Cortex of kidney (tissue), 1 donor: ENCODE results near the gene SEC22A.

ENCODE experiments used
- DNase-seq: peaks from one replicate; lab custom pipeline; 2025; lab: John Stamatoyannopoulos, UW

SEC22A gene

DNA sequence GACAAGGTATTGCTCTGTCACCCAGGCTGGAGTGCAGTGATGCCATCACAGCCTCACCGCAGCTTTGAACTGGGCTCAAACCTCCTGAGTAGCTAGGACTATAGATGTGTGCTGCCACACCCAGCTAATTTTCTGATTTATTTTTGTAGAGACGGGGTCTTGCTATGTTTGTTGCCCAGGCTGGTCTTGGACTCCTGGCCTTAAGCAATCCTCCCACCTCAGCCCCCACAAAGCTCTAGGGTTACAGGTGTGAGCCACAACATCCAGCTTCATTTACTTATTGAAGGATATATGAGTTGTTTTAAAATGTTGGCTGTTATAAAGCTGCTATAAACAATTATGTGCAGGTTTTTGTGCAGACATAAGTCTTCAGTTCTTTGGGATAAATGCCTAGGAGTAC lies 62.2 kb downstream of the SEC22A start:
- no peak for DNase-seq

DNA sequence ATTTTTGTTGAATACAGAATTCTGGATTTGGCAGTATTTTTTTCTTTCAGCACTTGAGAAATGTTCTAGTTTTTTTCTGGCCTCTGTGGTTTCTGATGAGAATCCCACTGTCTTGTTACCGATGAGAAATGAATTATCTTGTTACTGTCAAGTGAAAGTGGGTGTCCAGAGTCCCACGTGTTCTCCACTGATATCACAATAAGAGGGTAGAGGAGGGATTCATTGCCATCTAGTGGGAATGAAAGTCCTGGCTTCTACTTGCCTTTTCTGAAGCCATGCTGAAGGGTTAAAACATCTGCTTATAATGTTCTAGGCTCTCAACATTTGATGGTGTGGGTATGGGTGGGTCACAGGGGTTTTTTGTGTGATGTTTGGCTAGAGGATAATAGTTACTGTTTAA lies 66.1 kb downstream of the SEC22A start:
- no peak for DNase-seq

DNA sequence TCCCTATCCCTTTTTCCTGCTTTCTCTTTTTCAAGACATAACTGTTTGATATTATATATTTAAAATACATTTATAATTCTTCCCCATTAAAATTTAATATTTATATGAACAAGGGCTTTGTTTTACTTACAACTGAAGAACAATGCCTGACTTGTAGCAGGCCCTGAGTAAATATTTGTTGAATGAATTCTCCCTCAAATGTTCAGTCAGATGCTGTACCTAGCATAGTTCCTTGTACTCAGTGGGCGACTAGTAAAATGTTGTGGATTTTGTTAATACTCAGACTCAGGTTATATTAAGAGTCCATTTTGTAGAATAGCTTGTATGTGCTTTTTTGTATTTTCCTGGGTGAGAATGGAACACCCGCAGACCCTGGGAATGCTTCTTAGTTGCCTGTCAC lies 69.1 kb downstream of the SEC22A start:
- DNase-seq = no peak

DNA sequence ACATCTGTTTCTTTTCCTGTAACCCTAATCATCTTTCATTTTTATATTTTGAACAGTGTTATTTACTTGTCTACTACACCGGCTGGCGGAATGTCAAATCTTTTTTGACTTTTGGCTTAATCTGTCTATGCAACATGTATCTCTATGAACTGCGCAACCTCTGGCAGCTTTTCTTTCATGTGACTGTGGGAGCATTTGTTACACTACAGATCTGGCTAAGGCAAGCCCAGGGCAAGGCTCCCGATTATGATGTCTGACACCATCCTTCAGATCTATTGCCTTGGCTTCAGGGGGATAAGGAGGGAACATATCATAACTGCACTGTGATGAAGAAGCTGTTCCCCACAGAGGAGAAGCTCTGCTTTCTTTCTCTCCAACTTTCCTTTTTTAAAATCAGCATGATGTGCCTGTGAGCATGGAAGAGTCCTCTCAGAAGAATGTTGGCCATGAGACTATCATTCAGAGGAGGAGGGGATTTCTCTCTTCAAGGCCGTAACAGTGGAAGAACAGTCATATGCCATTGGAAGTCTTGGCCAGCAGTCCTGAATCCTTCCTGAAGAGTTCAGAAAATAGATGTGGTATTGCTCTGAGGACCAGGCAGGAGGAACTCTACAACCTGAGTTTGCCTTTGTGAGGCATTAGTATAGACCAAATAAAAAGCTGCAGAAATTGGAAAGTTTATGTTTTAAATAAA lies 69.9 kb downstream of the SEC22A start:
- no peak for DNase-seq

DNA sequence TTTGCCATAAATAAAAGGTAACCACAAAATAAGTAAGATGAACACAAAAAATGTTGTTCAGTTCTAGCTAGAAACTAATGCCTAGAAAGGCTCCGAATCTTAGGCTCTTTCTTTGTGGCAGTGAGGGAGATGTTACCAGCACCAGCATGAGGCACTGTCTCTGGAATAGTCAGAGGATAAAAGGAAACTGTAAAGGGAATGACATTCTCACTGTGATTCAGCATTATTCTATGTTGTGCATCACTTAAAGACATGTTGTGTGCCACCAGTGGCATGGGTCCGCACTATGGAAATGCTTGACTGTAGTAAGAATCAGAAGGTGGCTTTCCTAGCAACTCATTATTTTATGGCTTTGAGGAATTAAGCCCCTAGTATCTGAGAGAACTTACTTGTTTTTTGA lies 70.8 kb downstream of the SEC22A start:
- DNase-seq = no peak

DNA sequence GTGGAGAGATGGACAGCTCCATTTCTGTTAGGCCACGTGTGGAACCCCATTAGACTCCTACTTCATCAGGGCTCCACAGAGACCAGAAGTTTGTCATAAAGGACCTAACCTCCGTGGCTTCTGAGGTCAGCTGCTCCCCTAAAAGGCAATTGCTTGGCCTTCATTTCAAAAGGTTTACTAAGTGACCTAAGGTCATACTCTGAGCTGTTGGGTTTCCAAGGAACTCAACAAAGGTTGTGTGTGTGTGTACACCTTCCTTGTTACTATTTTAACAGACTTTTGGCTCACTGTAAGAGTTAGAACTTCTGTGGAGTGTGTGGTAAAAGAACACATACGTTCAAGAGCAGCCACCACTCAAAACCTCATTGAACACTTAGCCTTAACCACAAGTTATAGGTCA lies 73.9 kb downstream of the SEC22A start:
- no peak for DNase-seq

DNA sequence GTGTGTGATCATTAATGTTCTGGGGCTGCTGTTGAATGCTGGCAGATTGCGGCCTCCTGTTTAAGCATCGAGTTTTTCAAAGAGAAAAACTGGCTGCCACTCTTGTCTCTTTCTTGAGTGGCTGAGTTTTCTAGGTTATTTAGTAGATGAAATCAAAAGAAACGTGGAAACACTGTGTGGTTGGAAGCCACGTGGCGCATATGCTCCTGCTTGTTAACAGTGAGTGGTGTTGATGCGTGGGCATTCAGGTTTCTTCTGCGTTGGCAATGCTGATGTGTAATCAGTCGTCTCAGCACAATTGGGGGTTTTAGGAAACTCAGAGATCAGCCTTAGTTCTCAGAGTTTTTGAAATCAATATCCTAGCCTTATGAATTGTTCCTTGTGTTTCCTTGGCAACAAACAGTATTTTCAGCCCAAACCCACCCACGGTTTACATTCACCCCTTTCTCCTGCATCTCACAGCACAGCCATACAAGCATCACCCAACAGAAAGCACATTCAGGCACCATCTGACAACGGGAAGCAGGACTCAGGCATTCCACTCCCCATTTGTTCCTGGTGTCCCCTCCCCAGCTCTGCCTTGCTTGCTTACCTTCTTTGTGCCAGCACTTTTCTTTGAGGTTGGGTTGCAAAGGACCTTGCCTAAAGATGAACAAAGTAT lies 74.7 kb downstream of the SEC22A start:
- DNase-seq = no peak

DNA sequence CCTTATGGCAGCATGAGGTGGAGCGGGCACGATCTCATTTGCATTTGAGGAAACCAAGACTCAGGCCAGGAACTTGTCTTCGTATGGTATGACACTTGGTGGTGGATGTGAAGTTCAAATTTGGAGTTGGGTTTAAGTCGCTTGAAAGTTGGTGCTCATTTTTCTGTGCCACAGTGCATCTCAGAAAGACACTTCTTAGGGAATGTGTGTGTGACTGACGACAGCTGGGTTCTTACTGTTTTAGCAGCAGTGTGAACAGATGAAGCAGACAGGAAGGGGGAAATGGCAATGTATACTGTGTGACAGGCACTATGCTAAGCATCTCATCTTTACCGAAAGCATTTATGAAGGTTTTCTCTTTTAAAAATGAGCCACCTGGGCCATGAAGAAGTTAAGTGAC lies 75.4 kb downstream of the SEC22A start:
- no peak for DNase-seq

DNA sequence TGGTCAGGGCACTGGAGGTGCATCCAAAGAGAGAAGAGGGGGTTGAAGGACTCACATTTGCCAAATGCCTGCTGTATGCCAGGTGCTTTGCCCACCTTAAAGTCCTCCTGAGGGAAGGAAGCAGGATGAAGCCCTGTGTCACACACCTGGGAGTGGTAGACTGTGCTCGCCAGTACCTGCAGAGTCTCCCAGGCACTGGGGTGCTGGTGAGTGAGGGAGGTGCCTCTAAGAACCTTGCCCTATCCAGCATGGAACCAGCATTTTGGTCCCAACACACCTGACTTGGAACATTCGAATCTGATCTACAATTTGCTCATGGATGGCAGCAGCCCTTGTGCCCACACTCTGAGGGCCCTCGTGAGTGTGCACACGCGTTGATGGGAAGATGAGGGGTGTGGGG lies 76.7 kb downstream of the SEC22A start:
- DNase-seq = no peak

DNA sequence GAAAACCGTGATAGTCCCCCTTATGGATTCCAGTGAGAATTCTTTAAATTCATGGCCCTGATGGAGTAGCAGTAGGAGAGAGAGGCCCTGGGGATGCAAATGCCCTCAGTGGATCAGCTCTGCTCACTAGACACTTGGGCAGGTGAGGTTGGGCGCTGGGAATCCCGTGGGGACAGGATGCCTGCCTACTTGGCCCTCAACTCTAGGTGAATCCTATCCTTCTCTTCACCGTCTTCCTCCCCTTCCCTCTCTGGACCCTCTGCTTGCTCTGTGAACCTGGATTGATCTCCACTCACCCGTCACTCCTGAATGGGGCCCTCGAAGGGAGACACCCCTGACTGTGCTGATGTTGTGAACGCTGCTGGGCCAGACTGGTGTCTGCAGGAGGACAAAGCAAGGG lies 77.4 kb downstream of the SEC22A start:
- no peak for DNase-seq

DNA sequence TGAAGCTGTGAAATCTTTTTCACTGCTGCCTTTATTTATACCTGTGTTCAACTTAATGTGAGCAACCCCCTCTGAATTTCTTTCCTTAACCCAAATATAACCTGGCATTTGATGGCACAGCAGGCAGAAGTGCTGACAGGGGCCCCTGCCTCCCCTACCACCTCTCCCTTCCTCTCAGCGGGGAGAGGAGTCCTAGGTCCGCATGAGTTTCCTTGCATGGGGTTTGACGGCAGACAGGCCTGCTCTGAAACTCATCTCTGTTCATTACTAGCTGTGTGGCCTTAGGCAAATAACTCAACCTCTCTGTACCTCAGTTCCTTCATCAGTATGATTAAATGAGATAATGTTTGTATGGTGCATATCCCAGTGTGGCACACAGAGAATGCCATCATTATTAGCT lies 79.7 kb downstream of the SEC22A start:
- DNase-seq = no peak

DNA sequence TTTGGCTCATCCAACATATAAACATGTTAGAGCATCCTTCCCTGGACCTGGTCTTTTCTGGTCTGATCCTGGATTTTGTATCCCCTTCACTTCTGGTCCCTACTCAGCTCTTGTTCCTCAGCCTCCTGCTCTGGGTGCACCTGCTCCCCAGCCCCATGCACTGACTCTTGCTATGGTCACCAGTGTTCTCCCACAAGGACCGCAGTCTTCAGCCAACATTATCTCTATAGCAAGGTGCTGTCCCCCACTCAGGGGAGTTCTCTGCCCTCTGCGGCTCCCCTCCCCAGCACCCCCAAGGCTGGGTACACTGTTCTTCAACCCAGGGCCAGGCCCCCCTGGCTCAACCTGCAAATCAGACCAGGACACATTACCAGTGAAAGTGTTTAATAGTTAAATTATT lies 80.2 kb downstream of the SEC22A start:
- no peak for DNase-seq

DNA sequence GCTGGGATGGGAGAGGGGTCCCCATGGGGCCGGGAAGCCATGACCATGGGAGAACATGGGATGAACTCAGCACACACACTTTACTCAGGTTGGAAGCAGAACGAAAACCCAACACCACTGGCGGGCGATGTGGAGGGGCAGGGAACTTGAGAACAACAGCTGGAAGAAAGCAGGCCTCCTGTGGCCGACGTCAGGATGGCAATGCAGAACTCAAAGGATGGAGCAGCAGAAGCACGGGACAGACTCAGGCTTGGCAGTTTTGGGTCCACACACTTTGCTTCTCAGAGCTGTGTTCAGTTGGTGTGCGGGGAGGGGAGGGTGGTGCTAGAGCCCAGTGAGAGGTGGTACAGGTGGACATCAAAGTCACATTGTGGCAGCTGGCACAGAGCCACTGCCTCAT lies 80.7 kb downstream of the SEC22A start:
- DNase-seq = no peak

DNA sequence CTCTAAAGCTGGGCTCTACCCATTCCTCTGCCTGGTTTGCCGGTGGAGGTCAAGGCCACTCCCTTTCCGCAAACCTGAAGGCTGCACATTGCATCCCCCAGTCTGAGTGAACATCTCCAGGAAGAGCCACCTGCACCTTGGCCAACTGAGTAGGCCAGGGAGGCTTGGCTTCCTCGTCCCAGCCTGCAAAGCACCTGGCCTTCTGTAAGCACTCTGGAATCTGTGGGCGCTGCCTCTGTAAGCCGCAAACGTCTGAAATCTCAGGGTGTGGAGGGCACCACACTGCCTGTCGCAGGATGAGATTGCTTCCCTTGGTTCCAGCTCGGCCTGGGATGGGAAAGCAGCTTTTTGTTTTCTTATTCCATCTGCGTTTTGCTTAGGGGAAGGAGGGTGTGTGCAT lies 81.3 kb downstream of the SEC22A start:
- no peak for DNase-seq

DNA sequence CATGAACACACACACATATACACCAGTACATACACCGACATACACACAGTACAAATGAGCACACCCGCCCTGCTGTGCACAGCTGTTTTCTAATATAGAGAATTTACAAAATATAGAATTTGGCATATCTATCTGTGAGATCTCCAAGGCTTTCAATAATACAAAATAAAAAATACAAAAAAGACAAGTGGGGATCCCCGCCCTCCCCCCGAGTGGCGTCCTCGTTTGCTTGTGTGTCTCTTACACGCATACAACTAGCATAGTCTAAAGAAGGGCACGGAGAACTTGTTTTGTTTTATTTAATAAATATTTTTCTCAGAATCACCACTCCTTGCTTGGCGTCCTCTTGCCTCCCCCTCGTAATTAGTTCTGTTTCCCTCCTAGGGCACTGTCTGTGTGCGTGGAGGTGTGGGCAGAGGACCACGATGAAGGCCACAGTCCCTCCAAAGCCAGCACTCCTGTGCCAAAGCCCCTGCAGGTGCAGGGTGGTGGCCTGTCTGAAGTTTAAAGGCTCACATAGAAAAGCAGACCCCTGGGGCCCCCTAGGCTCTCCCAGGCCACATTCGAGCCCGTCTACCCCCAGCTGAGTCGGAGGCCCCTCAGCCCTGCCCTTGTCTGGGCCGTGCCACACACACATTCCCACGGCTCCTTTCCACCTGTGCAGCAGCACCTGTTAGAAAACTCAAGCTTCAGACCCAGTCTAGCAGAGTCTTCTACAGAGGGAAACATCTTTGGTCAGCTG lies 82.1 kb downstream of the SEC22A start:
- DNase-seq = no peak

DNA sequence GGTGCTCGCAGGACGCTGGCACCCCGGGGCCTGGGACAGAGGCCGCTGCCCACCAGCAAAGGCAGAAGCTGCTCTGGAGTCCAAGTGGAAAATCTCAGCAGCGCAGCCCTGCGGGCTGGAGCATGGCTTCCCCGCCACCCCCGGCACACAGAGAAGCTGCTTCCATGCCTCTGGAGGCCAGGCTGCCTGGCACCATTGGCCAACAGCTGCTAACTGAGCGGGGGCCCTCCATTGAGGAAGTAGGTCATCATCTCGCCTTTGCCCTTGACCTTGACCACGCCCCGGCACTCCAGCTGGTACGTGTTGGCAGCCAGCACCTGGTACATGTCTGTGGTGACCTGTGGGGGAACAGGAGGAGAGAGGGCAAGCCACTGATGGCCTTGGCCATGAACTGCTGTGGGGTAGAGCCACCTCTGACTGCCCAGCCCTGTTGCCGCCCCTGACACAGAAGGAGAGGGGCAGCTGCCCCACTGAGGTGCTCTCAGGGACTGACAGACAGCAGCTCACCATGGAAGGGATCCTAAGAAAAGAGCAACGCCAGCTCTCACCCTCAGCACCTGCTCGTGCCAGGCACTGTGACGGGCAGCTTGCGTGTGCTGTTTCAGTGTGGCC lies 82.8 kb downstream of the SEC22A start:
- no peak for DNase-seq

DNA sequence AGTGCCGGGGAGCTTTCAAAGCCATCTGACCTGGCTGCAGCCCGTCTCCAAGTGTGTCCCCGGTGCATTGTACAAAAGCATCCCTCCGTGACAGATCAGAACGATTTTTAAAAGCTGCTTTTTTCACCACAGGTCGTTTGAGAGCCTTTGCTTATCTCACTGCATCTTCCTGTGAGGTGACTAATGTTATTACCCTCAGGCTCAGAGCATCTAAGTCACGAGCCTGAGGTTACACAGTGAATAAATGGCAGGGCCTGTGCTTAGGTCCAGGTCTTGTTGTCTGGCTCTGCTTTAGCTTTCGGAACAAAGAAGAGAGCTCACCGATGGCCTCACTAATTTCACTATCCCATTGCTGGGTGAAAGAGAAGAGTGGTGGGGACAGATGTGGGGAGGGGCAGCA lies 83.3 kb downstream of the SEC22A start:
- no peak for DNase-seq

DNA sequence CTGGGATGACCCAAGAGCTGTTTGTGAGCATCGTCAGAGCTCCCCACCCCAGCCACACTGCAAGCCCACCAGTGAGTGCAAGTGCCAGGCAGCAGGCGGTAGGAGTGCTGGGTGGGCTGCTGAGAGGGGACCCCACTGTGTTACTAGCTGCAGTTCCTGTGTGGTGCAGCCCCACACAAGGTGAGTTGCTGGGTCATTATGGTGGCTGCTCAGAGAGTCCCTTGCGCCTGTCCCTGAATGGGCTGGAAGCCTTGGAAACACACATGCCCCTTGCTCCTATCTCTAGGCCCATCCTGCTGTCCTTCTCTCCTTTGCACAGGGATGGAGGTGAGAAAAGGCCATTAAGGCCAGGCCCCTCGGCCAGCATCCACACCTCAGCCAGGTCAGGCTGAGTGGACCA lies 83.7 kb downstream of the SEC22A start:
- DNase-seq = no peak

DNA sequence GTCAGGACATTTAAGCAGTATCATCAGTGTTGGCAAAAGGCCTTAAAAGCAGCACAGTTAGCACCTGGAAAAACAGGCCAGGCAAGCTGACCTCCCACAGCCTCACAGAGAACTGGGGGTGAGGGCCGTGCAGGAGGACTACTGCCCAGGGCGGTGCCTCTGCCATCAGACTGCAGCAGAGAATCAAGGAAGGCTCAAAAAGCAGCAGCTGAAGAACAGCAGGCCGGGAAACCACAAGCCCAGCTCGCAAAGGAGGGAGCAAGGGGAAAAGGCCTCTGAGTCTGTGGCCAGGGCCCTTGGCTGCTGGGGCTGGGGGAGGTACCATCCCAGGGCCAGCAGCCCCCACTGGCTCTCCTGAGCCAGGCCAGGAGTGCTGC lies 84.2 kb downstream of the SEC22A start:
- DNase-seq = no peak

DNA sequence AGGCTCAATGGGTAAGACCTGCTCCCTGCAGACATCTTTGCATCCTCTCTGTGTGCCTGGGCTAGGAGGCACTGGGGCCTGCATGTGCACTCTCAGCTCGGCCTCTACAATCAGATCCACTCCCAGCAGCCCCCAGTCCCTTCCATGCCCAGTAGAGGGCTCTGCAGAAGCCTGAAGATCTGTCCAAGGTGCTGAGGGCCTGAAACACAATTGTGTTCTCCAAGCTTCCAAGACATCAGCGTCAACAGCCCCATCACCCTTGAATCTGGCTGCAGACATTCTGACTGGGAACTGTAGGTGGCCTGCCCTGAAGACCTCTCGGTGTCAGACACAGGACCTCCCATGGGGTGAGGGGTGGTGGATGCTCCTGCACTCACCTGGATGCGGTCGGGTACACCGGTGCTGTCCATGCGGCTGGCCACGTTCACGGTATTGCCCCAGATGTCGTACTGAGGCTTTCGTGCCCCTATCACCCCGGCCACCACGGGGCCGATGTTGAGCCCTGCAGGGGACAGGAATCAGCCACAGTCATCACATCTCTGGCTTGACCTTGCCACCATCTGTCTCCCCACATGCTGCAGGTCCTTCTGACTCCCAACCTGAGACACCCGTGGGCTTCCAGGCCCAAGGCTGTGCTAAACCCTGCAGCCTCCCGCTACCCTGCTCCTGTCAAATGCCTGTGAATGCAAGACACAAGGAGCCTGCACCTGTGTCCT lies 84.7 kb downstream of the SEC22A start:
- no peak for DNase-seq

DNA sequence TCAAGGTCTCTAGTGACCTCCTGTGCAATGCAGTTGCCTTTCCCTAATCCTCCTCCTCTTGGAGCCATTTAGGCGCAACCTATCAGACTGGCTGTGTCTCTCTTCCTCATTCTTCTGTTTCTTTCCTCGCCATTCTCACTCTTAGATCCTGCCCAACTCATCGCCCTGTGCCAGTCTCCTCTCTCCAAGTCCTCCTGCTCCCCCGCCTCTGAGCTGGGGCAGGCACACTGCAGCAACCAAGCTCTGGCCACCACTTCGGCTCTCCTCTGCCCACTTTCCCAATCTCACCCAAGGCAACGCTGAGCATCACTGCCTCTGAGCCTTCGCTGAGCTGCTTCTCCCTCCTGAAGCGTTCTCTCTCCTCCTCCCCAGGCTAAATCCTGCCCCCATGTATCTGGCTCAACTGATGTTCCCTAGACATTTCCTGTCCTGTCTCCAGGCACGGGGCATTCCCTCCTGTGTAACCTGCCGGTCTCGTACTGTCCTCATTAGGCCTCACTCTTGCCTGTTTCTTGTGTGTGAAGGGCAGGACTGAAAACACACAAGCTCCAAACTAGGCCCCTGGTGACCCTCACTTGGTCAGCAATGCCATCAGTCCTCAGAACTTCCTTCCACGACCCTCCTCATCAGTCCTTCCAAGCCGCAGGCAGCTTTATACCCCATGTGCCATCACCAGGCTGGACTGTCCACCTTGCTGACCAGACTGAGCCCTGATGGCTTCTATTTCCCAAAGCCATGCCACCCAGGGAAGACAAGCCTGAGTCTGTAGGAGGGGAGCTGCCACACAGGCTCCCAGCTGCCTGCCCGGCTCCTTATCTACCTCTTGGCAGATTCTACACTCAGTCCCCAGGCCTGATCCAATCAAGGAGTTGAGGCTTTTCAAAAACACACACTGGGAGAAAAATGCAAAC lies 85.6 kb downstream of the SEC22A start:
- no peak for DNase-seq
